Ascending aorta (tissue), 2 donors: ENCODE data around the gene KLK6. TPM values are rescaled to one million over a fixed set of nuclear protein-coding genes. Genes with fewer than 3 reads are reported as not detected.

Experiments
- DNase-seq, 2 donors: peaks; one replicate each; pipeline ENCODE4 v3.0.0-alpha.2; 2019; ENCODE audit warnings: low spot score in 2 of 2
- H3K27ac ChIP-seq, 2 donors: fragments of 200-600 bp; sonication (generic); one replicate each; pipeline ENCODE4 v1.5.1; 2016 to 2017; ENCODE audit warnings: mild to moderate bottlenecking in 1 of 2
- H3K27me3 ChIP-seq: fragments of 200-600 bp; sonication (generic); one replicate; pipeline ENCODE4 v1.5.1; 2017
- H3K36me3 ChIP-seq, 2 donors: fragments of 200-600 bp; sonication (generic); one replicate each; pipeline ENCODE4 v1.5.1; 2016
- H3K4me1 ChIP-seq, 2 donors: fragments of 200-600 bp; sonication (generic); one replicate each; pipeline ENCODE4 v1.5.1; 2016 to 2017; ENCODE audit warnings: mild to moderate bottlenecking in 1 of 2
- H3K4me3 ChIP-seq, 2 donors: fragments of 200-600 bp; sonication (generic); one replicate each; pipeline ENCODE4 v1.5.1; 2016 to 2017; ENCODE audit warnings: mild to moderate bottlenecking in 1 of 2
- H3K9me3 ChIP-seq, 2 donors: fragments of 200-600 bp; sonication (generic); one replicate each; pipeline ENCODE4 v1.5.1; 2016
- intact Hi-C: fragments of 100-400 bp; cut with DNase I; formaldehyde crosslinking; loops from one replicate; pipeline ENCODE4 v1.15.1; 2023
- total RNA-seq: library from RNA; depleted of rRNA; stranded (reverse); fragments of >200 nt; gene quantifications from one replicate; pipeline ENCODE4 v1.1.0, GENCODE V29; 2016
- TF ChIP-seq, protein P1 (sequence below), 3 experiments: fragments of 200-600 bp in 2 of 3; fragments of 450-650 bp in 1 of 3; sonication (generic) in 2 of 3; IDR thresholded peaks; one replicate each; pipeline ENCODE4 v1.5.1; 2016 to 2019; ENCODE audit warnings: antibody characterized with exemption in 3 of 3, mild to moderate bottlenecking in 1 of 3, moderate library complexity in 1 of 3

KLK6 gene
- total RNA-seq, 1 donor from 2014 or later = not detected

- TF ChIP-seq, protein P1, sequence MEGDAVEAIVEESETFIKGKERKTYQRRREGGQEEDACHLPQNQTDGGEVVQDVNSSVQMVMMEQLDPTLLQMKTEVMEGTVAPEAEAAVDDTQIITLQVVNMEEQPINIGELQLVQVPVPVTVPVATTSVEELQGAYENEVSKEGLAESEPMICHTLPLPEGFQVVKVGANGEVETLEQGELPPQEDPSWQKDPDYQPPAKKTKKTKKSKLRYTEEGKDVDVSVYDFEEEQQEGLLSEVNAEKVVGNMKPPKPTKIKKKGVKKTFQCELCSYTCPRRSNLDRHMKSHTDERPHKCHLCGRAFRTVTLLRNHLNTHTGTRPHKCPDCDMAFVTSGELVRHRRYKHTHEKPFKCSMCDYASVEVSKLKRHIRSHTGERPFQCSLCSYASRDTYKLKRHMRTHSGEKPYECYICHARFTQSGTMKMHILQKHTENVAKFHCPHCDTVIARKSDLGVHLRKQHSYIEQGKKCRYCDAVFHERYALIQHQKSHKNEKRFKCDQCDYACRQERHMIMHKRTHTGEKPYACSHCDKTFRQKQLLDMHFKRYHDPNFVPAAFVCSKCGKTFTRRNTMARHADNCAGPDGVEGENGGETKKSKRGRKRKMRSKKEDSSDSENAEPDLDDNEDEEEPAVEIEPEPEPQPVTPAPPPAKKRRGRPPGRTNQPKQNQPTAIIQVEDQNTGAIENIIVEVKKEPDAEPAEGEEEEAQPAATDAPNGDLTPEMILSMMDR (IDR thresholded peaks at IDR 0.05) = no peak
- intact Hi-C loops = no loop called here
- no peak for DNase-seq
- no peak within 1 kb of the TSS for H3K4me3 ChIP-seq
- H3K27me3 ChIP-seq = no peaks in the 10 kb centered on the region
- no peaks in the 10 kb centered on the region for H3K36me3 ChIP-seq
- H3K4me1 ChIP-seq = no peaks in the 10 kb centered on the region
- no peaks in the 10 kb centered on the region for H3K9me3 ChIP-seq
- H3K27ac ChIP-seq = no peak within 1 kb of the TSS
These were observed 57.9 kb downstream of the KLK6 start, which contains the start of gene KLK4 for GRCh38 chr19:50911206-50912101. TSS of gene KLK4 (minus strand) at chr19:50911395. CDS start at chr19:50910738, 657 bp downstream.

GRCh38 chr19:50910722-50911121, 58.7 kb downstream of the KLK6 start:
- Histone ChIP-seq H3K27me3 (no peaks in the 10 kb centered on the region), H3K36me3 (no peaks in the 10 kb centered on the region), H3K27ac (no peak overlapping the region), H3K4me1 (no peaks in the 10 kb centered on the region), H3K9me3 (no peaks in the 10 kb centered on the region), H3K4me3 (no peak overlapping the region)
- TF ChIP-seq, protein P1 (IDR thresholded peaks at IDR 0.05) = no peak
- no peak for DNase-seq
- intact Hi-C loops = no loop called here

- H3K4me1 ChIP-seq = no peaks in the 10 kb centered on the region
- TF ChIP-seq, protein P1 (IDR thresholded peaks at IDR 0.05) = no peak
- intact Hi-C loops = no loop called here
- no peaks in the 10 kb centered on the region for H3K36me3 ChIP-seq
- H3K9me3 ChIP-seq = no peaks in the 10 kb centered on the region
- no peaks in the 10 kb centered on the region for H3K27me3 ChIP-seq
- no peak overlapping the region for H3K4me3 ChIP-seq
- DNase-seq = no peak
- H3K27ac ChIP-seq = no peak overlapping the region
These were observed 59.9 kb downstream of the KLK6 start for GRCh38 chr19:50909240-50910070.

Other genes starting within 250 kb of the KLK6 start
- gene SHANK1, start 249.8 kb downstream of the KLK6 start, total RNA-seq = 1.3 TPM
- gene CLEC11A, start 246.2 kb downstream of the KLK6 start, total RNA-seq = not detected
- not detected for gene GPR32, start 199.1 kb downstream of the KLK6 start, total RNA-seq
- not detected for gene ACP4, start 179.2 kb downstream of the KLK6 start, total RNA-seq
- not detected for gene KLK1, start 145.8 kb downstream of the KLK6 start, total RNA-seq
- not detected for gene KLK15, start 136.0 kb downstream of the KLK6 start, total RNA-seq
- gene KLK3, start 114.7 kb downstream of the KLK6 start, total RNA-seq = not detected
- gene KLK2, start 96.2 kb downstream of the KLK6 start, total RNA-seq = not detected
- not detected for gene KLK4, start 58.2 kb downstream of the KLK6 start, total RNA-seq
- gene KLK5, start 16.6 kb downstream of the KLK6 start, total RNA-seq = not detected
- gene KLK7, start 14.3 kb upstream of the KLK6 start, total RNA-seq = not detected
- gene KLK8, start 32.0 kb upstream of the KLK6 start, total RNA-seq = not detected
- gene KLK10, start 50.1 kb upstream of the KLK6 start, total RNA-seq = 1.6 TPM
- gene KLK11, start 57.0 kb upstream of the KLK6 start, total RNA-seq = not detected
- not detected for gene KLK12, start 65.4 kb upstream of the KLK6 start, total RNA-seq
- not detected for gene KLK13, start 95.5 kb upstream of the KLK6 start, total RNA-seq
- not detected for gene KLK14, start 113.3 kb upstream of the KLK6 start, total RNA-seq
- gene CTU1, start 138.8 kb upstream of the KLK6 start, total RNA-seq = 8.9 TPM
- gene SIGLEC9, start 155.3 kb upstream of the KLK6 start, total RNA-seq = 0.85 TPM
- 4.8 TPM for gene SIGLEC7, start 172.7 kb upstream of the KLK6 start, total RNA-seq